Mesenchymal stem cell (in vitro differentiated cells and primary cell): ENCODE measurements around the gene NAGPA.

Experiments used
- DNase-seq: peaks from one replicate; pipeline ENCODE4 v3.0.0-alpha.2; 2013
- H2AFZ ChIP-seq: one replicate; pipeline ENCODE4 v1.6.1; 2013; ENCODE audit warnings: low read depth, mild to moderate bottlenecking, control low read depth, inconsistent platforms, low read length, moderate library complexity
- H2AK5ac ChIP-seq: 2 replicates; pipeline ENCODE4 v1.6.1; 2013; ENCODE audit warnings: low read length, moderate library complexity, mild to moderate bottlenecking, inconsistent platforms; ENCODE audit not compliant: severe bottlenecking
- H2BK120ac ChIP-seq: one replicate; pipeline ENCODE4 v1.6.1; 2013; ENCODE audit warnings: low read depth, mild to moderate bottlenecking, inconsistent platforms, low read length, moderate library complexity
- H2BK12ac ChIP-seq, 2 experiments: one replicate each; pipeline ENCODE4 v1.6.1; 2013; ENCODE audit warnings: inconsistent platforms in 2 of 2, low read length in 2 of 2, mild to moderate bottlenecking in 2 of 2, moderate library complexity in 2 of 2, control low read depth in 1 of 2
- H2BK15ac ChIP-seq: one replicate; pipeline ENCODE4 v1.6.1; 2013; ENCODE audit warnings: mild to moderate bottlenecking, low read depth, inconsistent platforms; ENCODE audit not compliant: poor library complexity, severe bottlenecking
- H2BK5ac ChIP-seq: 2 replicates; pipeline ENCODE4 v1.6.1; 2013; ENCODE audit warnings: low read depth, mild to moderate bottlenecking, low read length, control low read depth, inconsistent platforms; ENCODE audit not compliant: poor library complexity, severe bottlenecking
- H3K14ac ChIP-seq, 2 experiments: one replicate each; pipeline ENCODE4 v1.6.1; 2013; ENCODE audit warnings: inconsistent platforms in 2 of 2, low read length in 2 of 2, control low read depth in 1 of 2, mild to moderate bottlenecking in 1 of 2, moderate library complexity in 1 of 2
- H3K18ac ChIP-seq, 2 experiments: one replicate each; pipeline ENCODE4 v1.6.1; 2013; ENCODE audit warnings: inconsistent platforms in 2 of 2, low read length in 2 of 2, control low read depth in 1 of 2, low read depth in 1 of 2, mild to moderate bottlenecking in 1 of 2
- H3K23ac ChIP-seq, 2 experiments: one replicate each; pipeline ENCODE4 v1.6.1; 2013; ENCODE audit warnings: inconsistent platforms in 2 of 2, low read length in 2 of 2, mild to moderate bottlenecking in 2 of 2, moderate library complexity in 2 of 2, control low read depth in 1 of 2
- H3K27ac ChIP-seq: 2 replicates; pipeline ENCODE4 v1.5.1; 2013; ENCODE audit warnings: mild to moderate bottlenecking, moderate library complexity, low read length, control low read depth, inconsistent platforms; ENCODE audit not compliant: poor library complexity, severe bottlenecking
- H3K27me3 ChIP-seq, 2 experiments: 2 replicates each; pipeline versions ENCODE4 v1.6.1 to v1.7.0; 2013; ENCODE audit warnings: low read length in 2 of 2, mild to moderate bottlenecking in 2 of 2, moderate library complexity in 2 of 2, control low read depth in 1 of 2, inconsistent platforms in 1 of 2; ENCODE audit not compliant: control insufficient read depth in 1 of 2, insufficient read depth in 1 of 2
- H3K36me3 ChIP-seq, 2 experiments: 2 replicates each; pipeline versions ENCODE4 v1.6.1 to v1.7.0; 2013; ENCODE audit warnings: low read length in 2 of 2, control low read depth in 1 of 2, inconsistent platforms in 1 of 2, low read depth in 1 of 2, mild to moderate bottlenecking in 1 of 2; ENCODE audit not compliant: insufficient read depth in 2 of 2, control insufficient read depth in 1 of 2
- H3K4ac ChIP-seq, 2 experiments: one replicate each; pipeline ENCODE4 v1.6.1; 2013; ENCODE audit warnings: inconsistent platforms in 2 of 2, low read length in 2 of 2, mild to moderate bottlenecking in 2 of 2, moderate library complexity in 2 of 2, control low read depth in 1 of 2, low read depth in 1 of 2
- H3K4me1 ChIP-seq: 2 replicates; pipeline ENCODE4 v1.6.1; 2013; ENCODE audit warnings: low read depth, low read length, control low read depth; ENCODE audit not compliant: control insufficient read depth, insufficient read depth
- H3K4me2 ChIP-seq: 2 replicates; pipeline ENCODE4 v1.6.1; 2013; ENCODE audit warnings: low read length, mild to moderate bottlenecking, inconsistent platforms; ENCODE audit not compliant: poor library complexity, severe bottlenecking
- H3K4me3 ChIP-seq, 2 experiments: 2 replicates each; pipeline versions ENCODE4 v1.5.1 to v1.7.0; 2013; ENCODE audit warnings: low read length in 2 of 2, mild to moderate bottlenecking in 2 of 2, control low read depth in 1 of 2, low read depth in 1 of 2; ENCODE audit not compliant: insufficient read depth in 1 of 2
- H3K79me1 ChIP-seq: replicated peaks from 2 replicates; pipeline ENCODE4 v1.6.1; 2013; ENCODE audit warnings: mild to moderate bottlenecking, control low read depth, low read length, inconsistent platforms; ENCODE audit not compliant: poor library complexity, severe bottlenecking
- H3K9ac ChIP-seq: 2 replicates; pipeline ENCODE4 v1.7.0; 2013; ENCODE audit warnings: mild to moderate bottlenecking, low read length, moderate library complexity
- H3K9me3 ChIP-seq: 2 replicates; pipeline ENCODE4 v1.7.0; 2013; ENCODE audit warnings: mild to moderate bottlenecking, low read length; ENCODE audit not compliant: control insufficient read depth
- H4K8ac ChIP-seq: one replicate; pipeline ENCODE4 v1.6.1; 2013; ENCODE audit warnings: inconsistent platforms, mild to moderate bottlenecking, low read length, moderate library complexity
- H4K91ac ChIP-seq: one replicate; pipeline ENCODE4 v1.6.1; 2013; ENCODE audit warnings: mild to moderate bottlenecking, low read length, inconsistent platforms
- WGBS: methylation state at CpG from one replicate; pipeline ENCODE4 v1.1.7; 2013; ENCODE audit warnings: mixed read lengths; 5-methylcytosine and 5-hydroxymethylcytosine counted together

Gene NAGPA

GRCh38 chr16:5065813-5066212 is 32.1 kb upstream of the NAGPA start, which contains the start of gene C16orf89:
Gene C16orf89 (minus strand): TSS chr16:5065956. CDS start chr16:5065908, 48 bp downstream.
- peaks cover 38 to 41% of the 10 kb centered on the region in 2 experiments for H3K27me3 ChIP-seq
- DNase-seq: no peak
- H4K8ac ChIP-seq: no peak within 1 kb of the TSS
- H3K9ac ChIP-seq: peak within 1 kb of the TSS; percentile 42
- H2BK120ac ChIP-seq: no peak within 1 kb of the TSS
- 71% methylated on average over 9 of the region's 10 CpGs for WGBS
- no peak within 1 kb of the TSS for H2AFZ ChIP-seq
- H2BK5ac ChIP-seq: no peak within 1 kb of the TSS
- H3K18ac ChIP-seq: no peak within 1 kb of the TSS
- H3K4me2 ChIP-seq: no peak within 1 kb of the TSS
- H2BK15ac ChIP-seq: peak within 1 kb of the TSS; percentile 86
- no peak within 1 kb of the TSS for H3K4me3 ChIP-seq
- H2AK5ac ChIP-seq: no peak within 1 kb of the TSS
- H4K91ac ChIP-seq: no peak within 1 kb of the TSS
- H3K9me3 ChIP-seq: no peaks in the 10 kb centered on the region
- H3K36me3 ChIP-seq: no peaks in the 10 kb centered on the region
- no peak within 1 kb of the TSS for H3K14ac ChIP-seq
- no peak within 1 kb of the TSS for H3K23ac ChIP-seq
- no peaks in the 10 kb centered on the region for H3K79me1 ChIP-seq
- H3K4ac ChIP-seq: no peak within 1 kb of the TSS
- H2BK12ac ChIP-seq: no peak within 1 kb of the TSS
- H3K4me1 ChIP-seq: peaks cover 2% of the 10 kb centered on the region
- no peak within 1 kb of the TSS for H3K27ac ChIP-seq

- Histone ChIP-seq H3K4me2 (no peak overlapping the region), H3K9ac (peak overlapping the region; percentile 42), H3K4ac (no peak overlapping the region), H3K9me3 (no peaks in the 10 kb centered on the region), H2BK120ac (no peak overlapping the region), H2AFZ (no peak overlapping the region), H3K27me3 (peaks cover 38 to 41% of the 10 kb centered on the region in 2 experiments), H4K91ac (no peak overlapping the region), H2BK12ac (no peak overlapping the region), H3K27ac (no peak overlapping the region), H4K8ac (no peak overlapping the region), H3K36me3 (no peaks in the 10 kb centered on the region), H3K4me1 (peaks cover 2% of the 10 kb centered on the region), H2BK15ac (no peak overlapping the region), H3K79me1 (no peaks in the 10 kb centered on the region), H2AK5ac (no peak overlapping the region), H3K18ac (no peak overlapping the region), H3K14ac (no peak overlapping the region), H2BK5ac (no peak overlapping the region), H3K4me3 (no peak overlapping the region), H3K23ac (no peak overlapping the region)
- DNase-seq: no peak
- WGBS: 72% methylated on average over 8 of the region's 8 CpGs
These were observed 31.6 kb upstream of the NAGPA start for GRCh38 chr16:5065326-5065725.

GRCh38 chr16:5064915-5065314 is 31.2 kb upstream of the NAGPA start:
- no peaks in the 10 kb centered on the region for H3K79me1 ChIP-seq
- no peak overlapping the region for H3K18ac ChIP-seq
- no peak overlapping the region for H3K23ac ChIP-seq
- H3K4me1 ChIP-seq: peaks cover 2% of the 10 kb centered on the region
- no peak overlapping the region for H2AFZ ChIP-seq
- H3K36me3 ChIP-seq: no peaks in the 10 kb centered on the region
- H3K4me3 ChIP-seq: no peak overlapping the region
- no peak overlapping the region for H2AK5ac ChIP-seq
- H3K4ac ChIP-seq: no peak overlapping the region
- H2BK12ac ChIP-seq: no peak overlapping the region
- H2BK5ac ChIP-seq: no peak overlapping the region
- H3K14ac ChIP-seq: no peak overlapping the region
- no peak overlapping the region for H2BK15ac ChIP-seq
- H2BK120ac ChIP-seq: no peak overlapping the region
- H3K27ac ChIP-seq: no peak overlapping the region
- peaks cover 38 to 41% of the 10 kb centered on the region in 2 experiments for H3K27me3 ChIP-seq
- 86% methylated on average over 7 of the region's 7 CpGs for WGBS
- H3K9me3 ChIP-seq: no peaks in the 10 kb centered on the region
- no peak overlapping the region for H3K4me2 ChIP-seq
- no peak for DNase-seq
- H3K9ac ChIP-seq: no peak overlapping the region
- no peak overlapping the region for H4K91ac ChIP-seq
- H4K8ac ChIP-seq: no peak overlapping the region

- DNase-seq: no peak
- no peaks in the 10 kb centered on the region for H3K9me3 ChIP-seq
- H3K9ac ChIP-seq: no peak overlapping the region
- H2BK15ac ChIP-seq: no peak overlapping the region
- H2AFZ ChIP-seq: no peak overlapping the region
- H2BK120ac ChIP-seq: no peak overlapping the region
- no peak overlapping the region for H2BK12ac ChIP-seq
- no peak overlapping the region for H2AK5ac ChIP-seq
- 50% methylated on average over 15 of the region's 19 CpGs for WGBS
- no peak overlapping the region for H3K23ac ChIP-seq
- H4K8ac ChIP-seq: no peak overlapping the region
- no peak overlapping the region for H3K14ac ChIP-seq
- peaks cover 8% of the 10 kb centered on the region for H3K4me1 ChIP-seq
- no peaks in the 10 kb centered on the region for H3K79me1 ChIP-seq
- H3K27ac ChIP-seq: no peak overlapping the region
- H2BK5ac ChIP-seq: no peak overlapping the region
- no peak overlapping the region for H3K4me2 ChIP-seq
- no peak overlapping the region for H3K4me3 ChIP-seq
- H3K27me3 ChIP-seq: peaks cover 38 to 41% of the 10 kb centered on the region in 2 experiments
- no peaks in the 10 kb centered on the region for H3K36me3 ChIP-seq
- H3K4ac ChIP-seq: no peak overlapping the region
- no peak overlapping the region for H4K91ac ChIP-seq
- H3K18ac ChIP-seq: no peak overlapping the region
These were observed 29.3 kb upstream of the NAGPA start for GRCh38 chr16:5062790-5063765.
